Measurements from ENCODE around the gene TMPRSS11A.

TMPRSS11A gene

GRCh38 chr4:67926485-67926884, 36.8 kb downstream of the TMPRSS11A start:
- no peak for TF ChIP-seq TARDBP (IDR thresholded peaks at IDR 0.05)
- TF ChIP-seq LEF1 (IDR thresholded peaks at IDR 0.05; ENCODE audit: borderline replicate concordance), result no peak
- TF ChIP-seq ELF4 (IDR thresholded peaks at IDR 0.05), result no peak
- TF ChIP-seq FOXK2 (IDR thresholded peaks at IDR 0.05), result no peak
- TF ChIP-seq PKNOX1 (IDR thresholded peaks at IDR 0.05), result no peak
- no peak for TF ChIP-seq FOXA1 (IDR thresholded peaks at IDR 0.05)
- no peak for DNase-seq (ENCODE audit: extremely low spot score)
- ChIA-PET CTCF (no interaction called here), POLR2A (no interaction called here)

- CTCF ChIA-PET, result no interaction called here
Observed at GRCh38 chr4:67922697-67923096, 40.6 kb downstream of the TMPRSS11A start.

GRCh38 chr4:67918428-67918827, 44.9 kb downstream of the TMPRSS11A start:
- POLR2A ChIA-PET, result no interaction called here
- CTCF ChIA-PET, result interaction anchor here (0.6 kb wide), 2 partner anchors 66 to 324 kb away, joined by 3 read pairs; no protein-coding TSS in a partner anchor
- DNase-seq (ENCODE audit: extremely low spot score), result no peak
- TF ChIP-seq ARNT (IDR thresholded peaks at IDR 0.05) (no peak), BHLHE40 (IDR thresholded peaks at IDR 0.05; ENCODE audit: borderline replicate concordance) (no peak), PKNOX1 (IDR thresholded peaks at IDR 0.05) (no peak), FOXA1 (IDR thresholded peaks at IDR 0.05) (no peak)

More at GRCh38 chr4:67922697-67923096, 40.6 kb downstream of the TMPRSS11A start:
- no peak for TF ChIP-seq L3MBTL2 (conservative IDR thresholded peaks at IDR 0.05)
- no peak for TF ChIP-seq FOXK2 (IDR thresholded peaks at IDR 0.05)
- no peak for TF ChIP-seq ARNT (IDR thresholded peaks at IDR 0.05)
- no peak for TF ChIP-seq FOXM1 (IDR thresholded peaks at IDR 0.05; ENCODE audit: borderline replicate concordance)
- no peak for TF ChIP-seq HDGF (IDR thresholded peaks at IDR 0.05; ENCODE audit: borderline replicate concordance)
- no peak for TF ChIP-seq NFRKB (IDR thresholded peaks at IDR 0.05)
- TF ChIP-seq SUZ12 (IDR thresholded peaks at IDR 0.05), result no peak
- no peak for TF ChIP-seq LEF1 (IDR thresholded peaks at IDR 0.05; ENCODE audit: borderline replicate concordance)
- no peak for TF ChIP-seq SP1 (IDR thresholded peaks at IDR 0.05)
- no peak for TF ChIP-seq BHLHE40 (IDR thresholded peaks at IDR 0.05; ENCODE audit: borderline replicate concordance)
- no peak for TF ChIP-seq FOXA1 (IDR thresholded peaks at IDR 0.05)
- no peak for TF ChIP-seq TARDBP (IDR thresholded peaks at IDR 0.05)
- POLR2A ChIA-PET, result no interaction called here
- no peak for DNase-seq (ENCODE audit: extremely low spot score)

GRCh38 chr4:67915400-67915966, 47.8 kb downstream of the TMPRSS11A start:
- TF ChIP-seq PKNOX1 (IDR thresholded peaks at IDR 0.05) (no peak), NFRKB (IDR thresholded peaks at IDR 0.05) (no peak), L3MBTL2 (conservative IDR thresholded peaks at IDR 0.05) (no peak), ZNF384 (IDR thresholded peaks at IDR 0.05) (no peak), CTBP1 (IDR thresholded peaks at IDR 0.05; ENCODE audit: borderline replicate concordance) (no peak), FOXM1 (IDR thresholded peaks at IDR 0.05; ENCODE audit: borderline replicate concordance) (no peak), SP1 (IDR thresholded peaks at IDR 0.05) (no peak), BHLHE40 (IDR thresholded peaks at IDR 0.05; ENCODE audit: borderline replicate concordance) (no peak), ARNT (IDR thresholded peaks at IDR 0.05) (no peak), LEF1 (IDR thresholded peaks at IDR 0.05; ENCODE audit: borderline replicate concordance) (no peak), SUZ12 (IDR thresholded peaks at IDR 0.05) (no peak), ELF4 (IDR thresholded peaks at IDR 0.05) (no peak), FOXK2 (IDR thresholded peaks at IDR 0.05) (no peak), TARDBP (IDR thresholded peaks at IDR 0.05) (no peak), FOXA1 (IDR thresholded peaks at IDR 0.05) (no peak), HDGF (IDR thresholded peaks at IDR 0.05; ENCODE audit: borderline replicate concordance) (no peak)
- ChIA-PET CTCF (no interaction called here), POLR2A (no interaction called here)
- no peak for DNase-seq (ENCODE audit: extremely low spot score)

GRCh38 chr4:67912080-67912479, 51.2 kb downstream of the TMPRSS11A start:
- TF ChIP-seq FOXK2 (IDR thresholded peaks at IDR 0.05) (no peak), SP1 (IDR thresholded peaks at IDR 0.05) (no peak), PKNOX1 (IDR thresholded peaks at IDR 0.05) (no peak), NFRKB (IDR thresholded peaks at IDR 0.05) (no peak)
- ChIA-PET CTCF (interaction anchor here (0.7 kb wide), 1 partner anchor 10 kb away, joined by 3 read pairs; no protein-coding TSS in a partner anchor), POLR2A (no interaction called here)
- no peak for DNase-seq (ENCODE audit: extremely low spot score)

- TF ChIP-seq LEF1 (IDR thresholded peaks at IDR 0.05; ENCODE audit: borderline replicate concordance) (no peak), ELF4 (IDR thresholded peaks at IDR 0.05) (no peak), L3MBTL2 (conservative IDR thresholded peaks at IDR 0.05) (no peak), SP1 (IDR thresholded peaks at IDR 0.05) (no peak), CTBP1 (IDR thresholded peaks at IDR 0.05; ENCODE audit: borderline replicate concordance) (no peak)
- DNase-seq (ENCODE audit: extremely low spot score), result no peak
- ChIA-PET CTCF (no interaction called here), POLR2A (no interaction called here)
Observed at GRCh38 chr4:67911638-67912037, 51.7 kb downstream of the TMPRSS11A start.

All from HEK293T (cell line).